ENCODE results near the gene IL16.
A peak's percentile ranks its signal among the peaks of the same experiment; 100 is the strongest.
"Not testable (repeated sequence)": the region's sequence is repeated elsewhere in the genome, so short reads cannot be mapped to it uniquely, and the experiment has no call there.

IL16 gene

DNA sequence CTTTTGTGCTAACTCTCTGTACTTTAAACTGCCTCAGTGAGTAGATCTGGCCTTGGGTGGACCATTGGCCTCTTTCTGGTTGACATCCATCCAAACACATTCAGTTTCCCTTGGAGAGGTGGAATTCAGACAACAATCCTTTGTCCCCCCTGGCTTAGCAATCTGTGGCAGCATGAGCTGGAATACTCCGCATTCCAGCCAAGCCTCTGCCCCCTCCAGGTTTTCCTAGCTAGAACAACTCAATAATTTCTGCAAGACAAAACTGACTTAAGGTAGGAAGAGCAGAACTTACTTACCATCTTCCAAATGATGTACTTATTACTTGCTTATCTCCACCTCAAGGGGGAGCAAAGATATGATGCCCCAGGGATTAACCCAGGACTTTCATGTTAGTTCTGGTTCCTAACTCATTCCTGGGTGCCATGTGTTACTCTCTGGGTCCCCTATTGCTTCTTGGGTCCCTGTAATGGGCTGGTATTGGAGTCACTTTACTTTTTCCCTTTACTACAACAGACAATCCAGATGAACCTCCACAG is 21.8 kb upstream of the IL16 start:
- DNase-seq, result no peak

DNA sequence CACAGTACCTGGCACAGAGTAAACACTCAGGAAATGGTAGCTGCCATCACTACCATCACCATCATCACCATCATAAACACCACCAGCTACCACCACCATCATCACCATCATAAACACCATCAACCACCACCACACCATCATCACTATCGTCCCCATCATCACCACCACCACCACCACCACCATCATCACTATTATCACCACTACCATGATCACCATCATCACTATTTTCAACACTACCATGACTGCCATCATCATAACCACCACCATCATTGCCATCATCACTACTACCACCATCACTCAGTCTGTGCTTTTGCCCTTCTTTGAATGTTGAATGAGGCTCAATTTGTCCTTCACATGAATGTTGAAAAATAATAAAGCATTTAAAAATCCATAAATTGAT is 21.2 kb upstream of the IL16 start:
- DNase-seq, result no peak

DNA sequence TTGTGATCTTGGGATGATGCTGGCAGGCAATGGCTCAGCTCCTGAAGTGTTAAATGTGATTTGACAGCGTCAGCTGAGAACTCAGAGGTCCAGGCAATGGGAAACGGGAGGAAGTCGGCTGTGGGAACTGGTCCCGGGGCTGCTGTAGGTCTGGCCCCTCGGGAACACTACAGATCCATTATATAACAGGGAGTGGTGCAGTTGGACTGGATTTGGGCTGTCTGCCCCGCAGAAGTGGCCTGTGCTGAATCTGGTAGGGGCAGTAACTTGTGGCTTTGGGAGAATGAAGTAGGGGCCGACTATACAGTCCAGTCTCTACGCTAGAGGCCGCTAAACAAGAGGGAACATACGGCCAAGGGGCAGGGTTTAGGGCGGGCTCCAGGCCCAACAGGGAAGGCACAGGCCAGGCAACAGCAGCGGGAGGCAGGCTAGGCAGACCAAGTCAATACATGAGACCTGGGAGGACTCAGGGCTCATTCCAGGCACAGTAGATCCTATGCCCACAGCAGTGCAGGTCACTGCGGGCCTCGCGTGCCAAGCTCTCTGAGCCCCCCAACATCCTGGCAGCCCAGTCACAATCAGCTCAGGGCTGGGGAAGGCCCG is 20.3 kb upstream of the IL16 start:
- DNase-seq, result no peak

DNA sequence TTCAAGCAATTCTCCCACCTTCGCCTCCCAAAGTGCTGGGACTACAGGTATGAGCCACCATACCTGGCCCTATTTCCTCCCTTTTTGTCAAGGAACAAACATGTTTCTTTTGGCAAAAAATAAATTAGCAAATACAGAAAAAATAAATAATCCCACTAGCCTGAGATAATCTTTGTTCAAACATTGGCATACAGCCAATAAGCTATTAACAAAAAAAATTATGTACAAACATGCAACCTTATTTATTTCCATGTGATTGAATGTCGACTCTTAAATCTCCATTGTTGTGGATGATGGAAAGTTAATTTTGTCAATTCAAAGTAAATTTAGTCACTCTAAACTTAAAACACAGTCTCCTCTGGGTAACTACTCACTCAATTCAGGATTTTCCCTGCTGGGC is 18.3 kb upstream of the IL16 start:
- DNase-seq, result no peak

DNA sequence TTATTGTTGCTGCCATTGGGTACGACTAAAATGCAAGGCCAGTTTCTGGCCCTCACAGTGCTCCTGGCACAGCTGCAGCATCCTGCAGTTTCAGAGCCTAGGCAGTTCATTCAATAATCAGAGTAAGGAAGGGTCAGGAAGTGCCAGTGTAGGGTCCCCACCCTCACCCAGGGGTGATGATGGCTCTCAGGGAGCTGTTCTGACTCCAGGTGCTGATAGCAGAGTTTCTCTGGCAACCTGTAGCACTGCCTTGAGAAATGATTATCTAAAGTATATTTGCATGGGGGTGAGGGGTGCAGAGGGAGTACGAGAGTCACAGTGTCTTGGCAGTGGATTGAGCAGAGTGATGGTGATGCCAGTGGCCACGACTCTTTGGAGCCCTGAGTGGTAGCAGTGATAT is 15.5 kb upstream of the IL16 start:
- no peak for DNase-seq

DNA sequence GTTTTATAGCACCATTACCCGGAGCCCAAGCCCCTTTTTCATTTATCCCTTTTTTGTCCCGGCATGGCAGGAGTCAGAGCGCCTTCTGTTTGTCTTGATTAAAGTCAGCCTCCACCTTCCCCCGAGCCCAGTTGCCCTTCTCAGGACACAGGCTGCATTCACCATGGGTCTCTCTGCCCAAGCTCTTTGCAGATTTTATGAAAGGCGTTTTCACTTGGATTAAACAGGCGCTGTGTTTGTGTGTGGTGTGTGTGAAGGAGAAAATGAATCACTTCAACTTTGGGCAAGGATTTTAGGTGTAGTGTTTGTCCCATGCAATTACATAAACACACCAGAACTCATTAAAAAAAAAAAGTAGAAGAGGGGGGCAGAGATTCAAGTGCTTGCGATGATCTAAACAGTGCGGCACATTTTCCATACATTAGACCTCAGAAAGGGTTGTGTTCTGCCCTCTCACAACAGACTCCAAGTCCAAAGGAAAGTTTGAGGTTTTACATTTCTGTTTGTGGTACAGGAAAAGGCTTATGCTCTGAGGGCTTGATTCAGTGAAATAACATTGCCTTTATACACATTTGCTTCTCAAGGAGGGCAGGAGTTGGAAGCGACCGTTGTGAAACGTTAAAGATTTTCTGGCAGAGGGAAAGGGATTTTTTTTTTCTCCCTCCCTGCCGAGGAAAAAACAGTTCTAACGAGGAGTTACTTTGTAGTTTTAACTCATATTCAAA is 14.5 kb upstream of the IL16 start:
- DNase-seq, result no peak

DNA sequence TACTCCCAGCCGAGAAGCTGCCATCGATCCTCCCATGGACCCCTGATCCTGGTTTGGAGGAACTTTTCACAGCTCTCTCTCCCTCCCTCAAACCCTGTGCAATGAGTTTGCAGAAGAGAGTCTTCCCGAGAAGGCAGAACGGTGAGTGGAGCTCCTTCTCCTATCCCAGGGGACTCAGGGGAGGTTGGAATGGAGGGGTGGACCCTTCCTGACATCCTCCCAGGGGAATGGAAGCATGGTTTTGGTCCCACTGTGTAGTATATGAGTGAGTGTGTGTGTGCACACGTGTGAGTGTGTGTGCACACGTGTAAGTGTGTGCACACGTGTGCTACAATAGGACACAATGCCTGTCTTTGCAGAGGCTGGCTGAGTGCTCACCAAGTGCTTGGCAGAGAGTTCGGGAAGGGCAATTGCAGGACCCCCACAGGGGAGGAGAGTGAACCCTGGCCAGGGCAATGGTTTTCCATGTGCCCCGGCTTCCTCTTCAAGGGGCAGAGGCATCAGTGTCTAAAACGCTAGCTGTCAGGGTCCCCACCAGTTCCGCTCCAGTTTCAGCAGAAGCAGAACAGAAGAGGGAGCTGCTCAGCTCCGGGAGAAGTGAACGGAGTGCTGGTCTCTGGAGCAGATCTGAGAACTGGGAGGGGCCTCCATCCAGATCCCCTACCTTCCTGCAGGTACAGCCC is 13.8 kb upstream of the IL16 start:
- peak; percentile 14 for DNase-seq

DNA sequence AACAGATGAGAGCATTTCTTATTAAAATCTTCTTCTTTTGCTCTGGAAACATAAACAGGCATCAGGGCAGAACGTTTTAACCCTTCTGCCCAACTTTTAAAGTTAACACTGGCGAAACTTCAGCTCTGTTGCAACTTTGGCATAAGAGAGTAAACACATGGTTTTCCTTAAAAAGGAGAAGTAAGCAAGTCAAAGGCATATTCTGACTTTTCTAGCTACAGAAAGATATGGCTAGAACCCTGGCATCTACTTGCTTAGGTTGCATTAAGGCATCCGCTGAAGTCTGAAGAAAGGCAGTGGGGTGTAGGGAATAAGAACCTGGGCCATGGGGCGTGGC is 13.3 kb upstream of the IL16 start:
- no peak for DNase-seq

DNA sequence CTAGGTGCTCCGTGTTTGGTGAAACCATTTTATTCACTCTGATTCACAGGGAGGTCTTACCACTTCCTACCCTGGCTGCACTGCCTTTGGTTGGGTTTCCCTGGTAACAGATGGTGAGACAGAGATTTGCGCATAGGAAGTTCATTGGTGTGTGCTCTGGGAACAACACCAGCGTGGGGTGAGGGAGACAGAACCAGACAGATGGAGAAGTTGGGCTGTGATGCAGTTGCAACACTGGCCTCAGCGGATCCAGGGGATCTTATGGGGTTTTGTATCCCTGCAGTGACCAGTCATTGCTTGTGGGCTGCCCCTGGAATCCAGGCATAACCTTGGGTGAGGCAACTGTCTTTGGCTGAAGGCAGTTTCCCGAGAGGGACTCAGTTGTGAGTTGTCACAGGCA is 12.5 kb upstream of the IL16 start:
- DNase-seq, result no peak

DNA sequence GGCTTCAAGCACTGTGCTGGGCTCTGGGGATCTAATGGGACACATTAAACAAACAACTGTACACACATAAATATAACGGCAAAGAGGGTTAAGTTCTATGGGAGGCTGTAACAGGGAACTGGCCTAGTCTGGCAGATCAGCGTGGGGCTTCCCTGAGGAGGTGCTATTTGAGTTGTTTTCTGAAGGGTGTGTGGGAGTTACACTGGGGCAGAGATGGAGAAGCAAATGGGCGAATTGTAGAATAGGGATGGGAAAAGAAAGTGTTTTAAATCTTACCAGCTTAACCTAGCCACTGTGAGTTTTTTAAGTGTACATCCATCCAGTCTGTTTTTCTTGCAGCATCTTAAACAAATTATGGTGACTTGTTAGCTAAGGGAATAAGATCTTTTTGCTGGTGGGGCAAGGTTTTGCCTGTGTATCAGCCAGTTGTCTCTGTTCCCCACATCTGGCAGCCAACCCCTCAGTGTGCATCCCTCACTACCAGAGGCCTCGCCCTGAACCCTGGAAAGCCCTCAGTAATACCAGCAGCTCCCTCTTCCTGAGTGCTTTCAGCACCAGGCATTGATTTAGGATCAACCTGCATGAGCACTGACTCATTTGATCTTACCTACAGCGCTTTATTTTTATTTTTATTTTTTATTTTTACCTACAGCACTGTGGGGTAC is 10.9 kb upstream of the IL16 start:
- DNase-seq, result no peak

DNA sequence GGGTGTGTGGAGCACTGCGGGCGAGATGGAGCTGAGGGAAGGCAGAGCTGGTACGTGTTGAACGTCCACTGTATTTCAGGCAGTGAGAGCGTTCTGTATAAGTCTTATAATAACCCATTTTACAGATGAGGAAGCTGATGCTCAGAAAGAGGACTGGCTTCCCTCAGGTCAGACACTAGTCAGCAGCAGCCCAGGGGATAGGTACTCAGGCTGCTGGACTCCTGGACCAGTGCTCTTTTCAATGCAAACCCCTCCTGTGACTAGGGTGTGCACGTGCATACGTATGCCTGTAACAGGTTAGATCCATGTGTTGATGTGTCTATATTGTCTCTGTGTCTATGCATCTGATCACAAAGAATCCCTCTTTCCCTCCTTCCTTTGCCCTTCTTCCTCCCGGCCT is 8.3 kb upstream of the IL16 start:
- no peak for DNase-seq

DNA sequence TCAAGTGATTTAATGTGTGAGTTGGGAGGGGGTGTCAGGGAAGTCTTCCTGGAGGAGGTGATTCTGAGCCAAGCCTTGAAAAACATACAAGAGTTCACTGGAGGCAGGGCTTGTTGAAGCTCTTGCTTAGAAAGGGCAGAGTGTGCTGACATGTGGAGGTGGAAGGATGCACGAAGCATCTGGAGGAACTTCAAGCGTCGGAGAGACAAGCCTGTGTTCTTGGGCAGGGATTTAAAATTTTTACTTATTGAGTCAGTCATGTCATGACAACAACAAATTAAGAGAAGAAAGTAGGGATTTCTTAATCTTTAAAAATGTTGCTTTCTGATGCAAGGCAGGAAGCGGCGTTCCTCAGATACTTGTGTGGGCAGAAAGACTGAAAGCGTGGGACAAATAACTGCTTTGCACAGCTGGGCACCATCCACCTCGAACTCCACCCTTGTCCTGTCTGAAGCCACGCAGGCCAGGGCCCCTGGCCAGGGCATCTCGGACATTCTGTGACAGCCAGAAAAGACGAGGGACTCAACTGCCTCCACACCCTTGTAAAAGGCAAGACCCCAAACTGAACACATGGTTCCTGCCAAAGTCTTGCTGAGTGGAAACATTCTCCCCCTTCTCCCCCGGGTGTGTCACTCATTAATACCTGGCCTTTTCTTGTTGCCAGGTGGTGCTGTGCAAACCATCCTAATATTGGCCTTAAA is 6.9 kb upstream of the IL16 start:
- peak; percentile 85 for DNase-seq

DNA sequence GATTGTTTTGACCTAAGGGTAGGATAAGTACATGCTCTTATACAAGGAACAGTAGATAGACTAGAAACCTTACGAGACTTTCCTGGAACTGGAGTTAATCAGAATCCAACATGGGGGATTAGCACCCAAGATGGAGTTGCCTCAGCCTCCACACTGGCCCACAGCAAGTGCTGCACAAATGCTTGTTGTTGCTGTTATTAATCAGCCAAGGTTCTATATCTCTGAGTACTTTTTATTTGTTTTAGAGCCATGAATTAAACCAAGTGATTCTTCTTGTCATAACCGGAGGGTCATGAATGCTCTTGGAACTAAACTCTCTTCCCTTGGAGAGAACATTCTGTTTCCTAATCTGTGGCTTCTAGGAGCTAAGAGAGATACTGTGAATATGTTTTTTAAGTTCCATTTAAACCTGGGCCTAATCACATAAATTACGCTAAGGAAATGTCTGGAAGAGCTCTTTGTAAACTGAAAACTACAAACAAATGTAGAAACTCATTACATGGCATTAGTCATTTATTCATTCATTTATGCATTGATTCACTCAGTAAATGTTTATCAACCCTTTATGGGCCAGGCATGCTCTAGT is 5.7 kb upstream of the IL16 start:
- no peak for DNase-seq

DNA sequence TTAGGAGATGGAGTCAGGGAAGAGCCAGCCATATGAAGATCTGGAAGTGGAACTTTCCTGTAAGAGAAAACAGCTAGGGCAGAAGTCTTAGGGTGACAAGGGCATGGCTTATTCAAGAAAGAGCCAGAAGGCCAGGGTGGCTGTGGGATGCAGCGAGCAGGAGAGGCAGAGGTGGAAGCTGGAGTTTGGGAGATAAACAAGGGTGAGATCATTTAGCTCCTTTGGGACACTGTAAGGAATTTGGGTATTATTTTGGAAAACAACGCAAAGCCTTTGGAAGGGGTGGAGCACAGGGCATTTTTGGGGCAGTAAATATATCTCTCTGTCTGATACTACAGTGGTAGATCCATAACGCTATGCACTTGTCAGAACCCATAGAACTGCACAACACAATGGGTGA is 5.0 kb upstream of the IL16 start:
- no peak for DNase-seq

DNA sequence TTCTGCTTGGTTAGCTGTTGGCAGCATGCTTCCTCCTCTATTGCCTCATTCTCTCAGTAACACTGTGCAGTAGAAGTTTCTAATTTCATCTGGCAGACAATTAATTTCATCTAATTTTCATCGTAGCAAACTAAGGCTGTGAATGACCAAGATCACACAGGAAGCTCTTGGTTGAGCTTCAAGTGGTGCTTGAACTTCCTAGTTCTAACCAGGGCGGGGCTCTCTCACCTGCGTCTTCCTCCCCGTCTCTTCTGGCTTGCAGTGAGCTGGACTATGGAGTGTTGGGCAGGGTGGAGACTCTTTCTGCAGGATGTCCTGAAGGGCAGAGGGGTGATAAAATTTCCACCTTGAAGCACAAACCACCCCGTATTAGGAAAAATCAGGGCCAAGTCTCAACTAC is 2.0 kb upstream of the IL16 start:
- no peak for DNase-seq

DNA sequence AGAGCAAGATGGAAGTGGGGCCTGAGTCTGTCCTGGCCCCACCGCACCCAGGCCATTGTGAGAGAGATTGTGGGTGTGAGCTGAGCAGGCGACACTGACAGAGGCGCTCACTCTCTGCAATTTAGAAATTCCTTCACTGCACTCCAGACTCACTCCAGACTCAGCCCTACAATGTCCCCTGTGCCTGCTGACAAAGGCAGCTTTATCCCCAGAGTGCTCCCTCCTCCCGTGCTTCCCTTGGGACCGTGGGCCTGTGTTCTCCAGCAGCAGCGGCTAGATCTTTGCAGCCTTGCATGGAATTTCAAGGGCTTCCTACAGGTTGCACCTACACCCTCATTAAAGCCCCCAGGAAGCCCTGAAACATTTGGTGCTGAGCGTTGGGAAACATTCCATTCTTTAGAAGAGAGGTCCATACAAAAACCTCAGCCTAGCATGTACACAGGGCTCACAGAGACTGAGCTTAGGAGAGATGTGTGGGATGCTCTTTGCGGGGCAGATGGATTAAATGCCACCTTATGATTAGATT is 1.3 kb upstream of the IL16 start:
- DNase-seq, result no peak

DNA sequence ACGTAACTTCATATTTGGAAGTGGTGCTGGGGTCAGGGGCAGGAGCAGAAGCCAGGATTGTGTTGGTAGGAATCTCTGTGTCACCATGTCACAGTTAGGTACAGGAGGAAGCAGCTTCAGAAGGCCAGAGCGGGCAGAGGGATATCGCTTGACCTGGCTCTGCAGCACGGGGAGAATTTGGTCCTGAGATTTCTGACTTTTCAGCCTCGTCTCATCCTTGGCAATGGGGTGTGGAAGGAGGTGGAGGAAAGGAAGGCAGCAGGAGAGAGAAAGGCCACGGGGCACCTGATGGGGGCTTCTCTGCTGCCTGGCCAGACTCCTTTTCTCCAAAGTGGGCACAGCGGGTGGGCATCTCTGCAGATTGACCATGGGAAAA is 564 bp downstream of the IL16 start:
- DNase-seq, result no peak

DNA sequence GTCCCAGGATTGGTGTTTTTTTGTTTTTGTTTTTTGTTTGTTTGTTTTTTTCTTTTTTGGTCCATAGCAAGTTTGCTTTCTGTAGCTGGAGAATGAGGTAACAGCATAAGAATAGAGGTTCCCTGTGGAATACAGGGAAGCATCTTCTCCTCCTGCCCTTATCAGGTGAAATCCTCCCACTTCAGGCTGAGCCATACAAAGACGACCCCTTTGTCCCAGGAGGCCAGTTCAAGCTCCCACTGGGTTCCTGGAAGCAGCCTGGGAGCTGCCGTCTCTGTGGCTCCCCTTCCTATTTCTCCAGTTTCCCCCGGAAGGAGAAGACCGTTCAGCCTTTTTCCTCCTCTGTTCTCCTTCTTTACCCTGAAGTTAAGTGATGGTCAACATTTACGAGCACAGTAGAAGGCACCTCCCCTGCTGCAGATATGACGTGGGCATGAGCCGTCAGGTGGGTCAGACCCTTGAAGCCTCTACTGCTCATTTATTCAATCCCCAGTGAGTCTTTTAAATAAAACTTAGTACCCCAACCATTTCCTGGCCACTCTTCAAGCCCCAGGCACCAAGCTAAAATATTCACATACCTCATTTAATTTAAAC is 1.1 kb downstream of the IL16 start:
- no peak for DNase-seq

DNA sequence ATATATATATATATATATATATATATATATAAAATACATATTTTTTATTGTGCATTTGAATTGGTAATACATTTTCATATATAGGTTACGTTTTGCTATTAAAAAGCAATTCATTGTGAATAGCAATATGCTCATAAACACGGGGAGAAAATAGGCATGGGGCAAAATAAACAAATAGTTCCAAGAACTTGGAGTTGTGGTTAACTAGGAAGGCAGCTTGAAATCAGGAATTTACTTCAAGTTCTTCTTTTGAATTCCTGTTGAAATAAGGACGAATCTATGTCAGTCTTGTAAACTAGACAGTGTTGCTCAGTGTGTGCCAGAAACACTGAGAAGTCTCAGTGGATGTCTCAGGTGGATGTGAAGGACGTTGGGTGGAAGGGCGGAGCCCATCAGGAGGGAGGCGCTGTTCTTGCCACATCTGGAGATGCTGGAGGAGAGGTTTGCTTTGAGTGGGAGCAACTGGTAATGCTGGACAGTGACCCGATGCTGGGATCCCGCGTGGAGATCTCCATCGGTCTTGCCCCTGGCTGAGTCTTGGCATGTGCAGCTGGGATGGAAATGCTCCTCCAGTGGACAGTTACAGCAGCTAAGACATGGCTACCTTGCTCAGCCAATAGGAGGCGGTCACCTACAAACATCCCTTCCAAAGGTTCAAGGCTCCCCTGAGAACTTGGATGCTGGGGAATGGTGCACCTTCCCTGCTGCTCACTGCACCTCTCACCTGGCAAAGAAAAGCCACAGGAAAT is 2.5 kb downstream of the IL16 start:
- no peak for DNase-seq

DNA sequence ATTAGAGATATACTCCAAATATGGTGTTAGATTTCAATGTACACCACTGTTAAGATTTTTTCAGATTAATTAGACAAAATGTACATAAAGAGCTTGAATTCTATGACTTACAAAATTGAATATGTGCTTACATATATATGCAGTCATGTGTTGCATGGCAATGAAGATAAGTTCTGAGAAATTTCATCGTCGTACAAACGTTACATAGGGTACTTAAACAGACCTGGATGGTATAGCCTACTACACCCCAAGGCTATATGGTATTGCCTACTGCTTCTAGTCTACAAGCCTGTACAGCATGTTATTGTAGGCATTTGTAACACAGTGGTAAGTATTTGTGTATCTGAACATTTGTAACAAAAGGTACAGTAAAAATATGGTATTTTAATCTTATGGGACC is 9.3 kb downstream of the IL16 start:
- no peak for DNase-seq

DNA sequence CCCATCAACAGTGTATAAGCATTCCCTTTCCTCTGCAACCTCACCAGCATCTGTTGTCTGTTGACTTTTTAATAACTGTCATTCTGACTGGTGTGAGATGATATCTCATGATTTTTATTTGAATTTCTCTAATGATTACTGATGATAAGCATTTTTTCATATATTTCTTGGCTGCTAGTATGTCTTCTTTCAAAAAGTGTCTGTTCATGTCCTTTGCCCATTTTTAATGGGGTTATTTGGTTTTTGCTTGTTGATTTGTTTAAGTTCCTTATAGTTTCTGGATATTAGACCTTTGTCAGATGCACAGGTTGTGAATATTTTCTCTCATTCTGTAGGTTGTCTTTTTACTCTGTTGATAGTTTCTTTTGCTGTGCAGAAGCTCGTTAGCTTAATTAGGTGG is 11.3 kb downstream of the IL16 start:
- not testable (repeated sequence) for DNase-seq
